CD4-positive, alpha-beta T cell treated with Interleukin-2 at 100 ng/mL for 4 hours (primary cell): ENCODE data around the gene SOX4.
"Not testable (repeated sequence)": the region's sequence is repeated elsewhere in the genome, so short reads cannot be mapped to it uniquely, and the experiment has no call there.

Source experiments
- DNase-seq: peaks from one replicate; pipeline ENCODE4 v3.0.0-alpha.2; 2020; ENCODE audit warnings: low spot score

The SOX4 gene

GRCh38 chr6:21593412-21593926, at the start of gene SOX4:
Gene SOX4, plus strand, starts transcription at chr6:21593751. Its CDS starts 784 bp downstream, at chr6:21594535.
- peak; percentile 64 for DNase-seq

DNA sequence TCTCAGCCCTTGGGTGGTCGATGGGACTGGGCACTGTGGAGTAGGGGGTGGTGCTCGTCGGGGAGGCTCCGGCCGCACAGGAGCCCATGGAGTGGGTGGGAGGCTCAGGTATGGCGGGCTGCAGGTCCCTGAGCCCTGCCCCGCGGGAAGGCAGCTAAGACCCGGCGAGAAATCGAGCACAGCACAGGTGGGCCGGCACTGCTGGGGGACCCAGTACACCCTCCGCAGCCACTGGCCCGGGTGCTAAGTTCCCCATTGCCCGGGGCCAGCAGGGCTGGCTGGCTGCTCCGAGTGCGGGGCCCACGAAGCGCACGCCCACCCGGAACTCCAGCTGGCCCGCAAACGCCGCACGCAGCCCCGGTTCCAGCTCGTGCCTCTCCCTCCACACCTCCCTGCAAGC, 41.3 kb upstream of the SOX4 start:
- DNase-seq, result not testable (repeated sequence)

- no peak for DNase-seq
These were observed 39.3 kb upstream of the SOX4 start for GRCh38 chr6:21554286-21554685.

DNA sequence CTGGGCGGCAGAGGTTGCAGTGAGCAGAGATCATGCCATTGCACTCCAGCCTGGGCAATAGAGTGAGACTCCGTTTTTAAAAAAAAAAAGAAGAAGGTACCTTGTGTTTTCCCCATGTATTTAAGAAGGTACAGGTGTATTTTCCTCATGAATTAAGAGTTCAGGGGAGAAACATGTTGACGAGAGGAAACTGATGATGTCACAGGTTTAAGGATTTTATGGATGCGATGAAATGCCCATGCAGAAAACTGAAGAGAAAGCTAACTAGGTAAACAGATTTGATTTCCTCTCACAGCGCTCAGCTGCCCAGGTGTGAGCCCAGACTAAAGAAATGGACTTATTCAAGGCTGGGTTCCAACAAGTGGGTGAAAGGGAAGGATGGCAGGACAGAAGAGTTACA, 38.4 kb upstream of the SOX4 start:
- no peak for DNase-seq

DNA sequence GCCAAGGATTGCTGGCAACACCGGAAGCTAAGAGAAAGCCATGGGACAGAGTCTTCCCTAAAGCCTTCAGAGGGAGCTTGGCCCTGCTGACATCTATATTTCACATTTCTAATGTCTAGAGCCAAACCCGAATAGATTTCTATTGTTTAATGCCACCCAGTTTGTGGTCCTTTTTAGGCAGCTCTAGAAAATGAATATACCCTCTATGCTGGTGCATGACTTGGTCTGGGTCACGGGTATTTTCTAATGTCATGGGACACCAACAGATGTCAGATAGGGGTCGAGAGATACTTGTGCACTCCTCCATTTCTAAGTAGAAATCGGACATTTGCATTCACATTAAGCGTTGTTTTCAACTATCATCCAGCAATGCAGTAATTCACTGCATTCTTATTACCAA, 37.0 kb upstream of the SOX4 start:
- no peak for DNase-seq

- DNase-seq, result no peak
These were observed 36.4 kb upstream of the SOX4 start for GRCh38 chr6:21556968-21557721.

- no peak for DNase-seq
These were observed 34.3 kb upstream of the SOX4 start for GRCh38 chr6:21559238-21559637.

DNA sequence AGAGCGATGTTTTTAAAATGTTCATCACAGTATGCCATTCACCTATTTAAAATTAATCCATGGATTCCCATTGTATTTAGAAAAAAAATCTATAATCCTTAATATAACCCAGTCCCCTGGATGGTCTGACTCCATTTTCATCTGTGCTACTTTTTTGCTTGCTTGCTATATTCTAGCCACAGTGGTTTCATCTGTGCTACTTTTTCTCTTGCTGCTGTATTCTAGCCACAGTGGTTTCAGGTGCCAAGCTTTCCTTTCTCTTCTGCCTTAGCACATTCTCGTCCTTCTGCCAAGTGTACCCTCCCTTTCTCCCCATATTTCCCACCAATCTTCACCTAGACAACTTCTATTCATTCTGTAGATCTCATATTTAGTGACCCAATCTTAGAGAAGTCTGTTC, 33.3 kb upstream of the SOX4 start:
- DNase-seq, result no peak

- DNase-seq, result no peak
These were observed 28.1 kb upstream of the SOX4 start for GRCh38 chr6:21565431-21565830.

- DNase-seq, result no peak
These were observed 15.0 kb upstream of the SOX4 start for GRCh38 chr6:21578523-21578922.

GRCh38 chr6:21582651-21583050, 10.9 kb upstream of the SOX4 start:
- no peak for DNase-seq

DNA sequence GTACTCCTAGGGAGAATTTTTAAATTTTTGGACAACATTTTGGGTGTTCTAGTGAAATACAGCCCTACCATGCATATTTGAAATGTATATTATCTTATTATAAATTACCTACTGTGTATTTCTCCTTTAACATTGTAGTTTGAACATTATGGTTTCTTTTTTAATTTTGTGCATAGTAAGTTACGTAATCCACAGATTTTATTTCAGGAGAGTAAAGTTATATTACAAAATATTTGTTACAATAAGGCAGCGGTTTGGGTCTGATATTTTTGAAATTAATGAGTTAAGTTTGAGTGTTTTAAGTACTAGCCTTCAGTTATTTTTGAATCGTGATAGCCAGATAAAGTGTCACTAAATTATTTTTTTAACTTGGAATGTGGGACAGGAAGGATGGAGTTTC, 7.3 kb upstream of the SOX4 start:
- DNase-seq, result no peak

DNA sequence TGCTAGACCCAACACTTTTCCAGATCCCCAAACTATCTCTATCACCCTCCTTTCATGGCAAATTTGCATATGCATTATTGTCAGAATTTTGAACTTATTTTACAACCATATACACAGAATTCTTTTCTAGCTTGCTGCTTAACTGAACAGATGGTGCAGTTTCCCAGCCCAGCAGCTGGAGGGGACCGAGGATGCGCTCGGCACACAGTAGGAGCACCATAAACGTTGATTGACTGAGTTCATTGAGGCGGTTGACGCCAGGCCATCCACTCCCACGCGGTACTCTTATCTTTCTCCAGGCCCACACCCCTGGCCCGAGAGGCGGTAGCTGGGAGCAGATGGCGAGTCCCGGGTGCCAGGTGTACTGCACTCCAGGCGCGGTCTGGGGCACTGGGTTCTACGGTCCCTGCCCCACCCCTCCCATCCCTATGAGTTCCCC, 6.8 kb upstream of the SOX4 start:
- DNase-seq, result no peak

DNA sequence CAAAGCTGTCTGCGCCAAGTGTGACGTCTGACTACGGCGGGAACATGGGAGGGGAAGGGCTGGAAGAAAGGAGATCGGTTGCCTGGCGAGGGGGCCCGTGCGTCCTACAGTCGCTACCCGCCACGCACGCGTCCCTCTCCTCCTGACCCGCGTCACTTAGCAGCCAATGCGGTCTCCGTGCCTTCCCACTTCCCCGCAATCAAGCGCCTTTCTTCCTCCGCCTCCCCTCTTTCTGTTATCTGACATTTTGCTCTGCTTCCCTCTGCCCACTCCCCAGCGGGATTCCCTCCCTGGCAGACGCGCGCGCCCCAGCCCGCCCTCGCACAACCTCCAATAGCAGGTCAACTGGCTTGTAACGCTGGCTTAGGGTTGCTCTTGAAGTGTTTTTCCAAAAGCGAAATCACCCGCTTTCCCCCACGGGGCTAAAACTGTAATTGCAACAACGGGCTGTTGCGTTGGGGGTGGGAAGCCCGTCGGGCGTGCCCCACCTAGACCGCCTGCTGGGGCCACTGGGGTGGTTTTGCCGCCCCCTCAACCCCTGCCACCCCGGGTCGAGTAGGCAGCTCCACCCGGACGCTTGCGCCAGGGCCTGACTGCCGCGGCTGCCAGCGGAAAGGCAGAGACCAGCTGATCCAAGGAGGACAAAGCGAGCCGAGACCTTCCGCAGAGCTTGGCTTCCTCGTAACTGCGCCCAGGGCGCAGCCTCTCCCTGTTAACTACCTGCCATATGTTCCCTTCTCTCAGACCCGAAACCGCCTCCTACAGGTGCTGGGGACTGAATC, 6.2 kb upstream of the SOX4 start:
- no peak for DNase-seq

- DNase-seq, result no peak
These were observed 5.5 kb upstream of the SOX4 start for GRCh38 chr6:21587961-21588480.

DNA sequence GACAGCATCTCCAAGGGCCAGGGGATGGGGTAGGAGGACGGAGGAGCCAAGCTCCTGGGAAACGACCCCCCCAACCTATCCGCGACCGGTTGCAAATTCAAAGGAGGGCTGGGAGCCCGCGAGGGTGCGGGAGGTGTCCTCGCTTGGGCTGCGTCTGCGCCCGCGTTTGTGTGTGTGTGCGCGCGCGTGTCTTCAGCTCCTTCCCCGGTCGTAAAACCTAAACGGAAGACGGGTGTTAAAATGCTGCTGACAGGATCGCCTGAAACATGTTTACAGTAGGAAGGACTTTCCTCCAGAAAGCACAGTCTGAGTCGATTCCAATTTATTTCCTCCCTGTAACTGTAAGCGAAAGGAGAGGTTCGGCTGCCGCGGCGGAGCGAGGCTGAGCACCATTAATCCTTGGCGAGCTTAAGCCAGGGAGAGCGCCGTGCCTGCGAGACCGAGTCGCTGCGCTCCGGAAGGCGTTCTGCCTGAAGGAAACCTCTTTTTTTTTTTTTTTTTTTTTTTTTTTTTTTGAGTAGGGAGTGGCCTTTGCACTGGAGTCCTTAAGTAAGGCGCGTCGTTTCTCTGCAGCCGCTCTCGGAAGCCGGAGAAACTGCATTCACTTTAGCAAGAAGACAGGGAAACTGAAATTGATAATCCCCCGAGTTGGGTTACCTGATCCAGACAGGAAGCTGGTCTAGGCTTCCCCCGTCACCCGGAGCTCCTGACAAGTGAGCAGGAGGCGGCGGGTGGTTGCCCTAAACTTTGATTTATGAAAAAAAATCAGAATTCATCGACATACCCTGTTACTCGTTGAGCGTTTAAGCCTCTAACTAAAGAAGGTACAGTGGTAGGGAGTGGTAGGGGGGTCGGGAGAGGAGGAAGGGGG, 4.8 kb upstream of the SOX4 start:
- DNase-seq, result peak; percentile 7

GRCh38 chr6:21589352-21590345, 3.9 kb upstream of the SOX4 start:
- DNase-seq, result peak; percentile 70

GRCh38 chr6:21590346-21590745, 3.2 kb upstream of the SOX4 start:
- no peak for DNase-seq

DNA sequence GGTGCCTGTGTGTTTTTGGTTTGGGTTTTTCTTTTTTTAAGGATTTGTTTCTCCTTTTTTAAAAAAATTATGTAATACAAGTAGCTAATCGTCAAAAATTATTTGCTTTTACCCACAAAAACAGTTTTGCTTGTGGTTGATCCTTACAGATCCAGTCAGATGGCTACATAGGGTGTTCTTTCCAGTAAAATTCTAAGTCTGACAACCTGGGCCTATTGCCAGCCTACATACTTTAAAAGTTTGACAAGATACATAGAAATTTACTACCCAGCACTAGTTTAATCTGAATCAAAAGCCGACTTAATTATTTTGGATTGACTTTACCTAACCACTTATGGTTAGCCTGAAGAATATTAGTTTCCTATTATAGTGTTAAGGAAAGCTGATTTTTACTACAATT, 2.1 kb upstream of the SOX4 start:
- no peak for DNase-seq

- DNase-seq, result no peak
These were observed 598 bp upstream of the SOX4 start for GRCh38 chr6:21592953-21593352.

DNA sequence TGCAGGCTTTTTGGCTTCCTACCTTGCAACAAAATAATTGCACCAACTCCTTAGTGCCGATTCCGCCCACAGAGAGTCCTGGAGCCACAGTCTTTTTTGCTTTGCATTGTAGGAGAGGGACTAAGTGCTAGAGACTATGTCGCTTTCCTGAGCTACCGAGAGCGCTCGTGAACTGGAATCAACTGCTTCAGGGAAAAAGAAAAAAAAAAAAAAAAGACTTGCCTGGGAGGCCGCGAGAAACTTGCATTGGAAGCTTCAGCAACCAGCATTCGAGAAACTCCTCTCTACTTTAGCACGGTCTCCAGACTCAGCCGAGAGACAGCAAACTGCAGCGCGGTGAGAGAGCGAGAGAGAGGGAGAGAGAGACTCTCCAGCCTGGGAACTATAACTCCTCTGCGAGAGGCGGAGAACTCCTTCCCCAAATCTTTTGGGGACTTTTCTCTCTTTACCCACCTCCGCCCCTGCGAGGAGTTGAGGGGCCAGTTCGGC, 420 bp downstream of the SOX4 start:
- DNase-seq, result no peak
